HUDEP-2 (cell line): Measurements from ENCODE around the gene ATG9A.

Experiments used
- DNase-seq, 76 experiments: peaks; one replicate each; lab custom pipeline; 2025; ENCODE audit not compliant: unreplicated experiment in 76 of 76; lab: John Stamatoyannopoulos, UW

The ATG9A gene

GRCh38 chr2:219253753-219254589 lies 24.5 kb upstream of the ATG9A start, which contains the start of gene TUBA4A:
Gene TUBA4A, minus strand, starts transcription at chr2:219253918. Its CDS starts 60 bp downstream, at chr2:219253858.
- DNase-seq, result peak in 74 of 76 experiments; percentile 4 to 85 (median 66)

DNA sequence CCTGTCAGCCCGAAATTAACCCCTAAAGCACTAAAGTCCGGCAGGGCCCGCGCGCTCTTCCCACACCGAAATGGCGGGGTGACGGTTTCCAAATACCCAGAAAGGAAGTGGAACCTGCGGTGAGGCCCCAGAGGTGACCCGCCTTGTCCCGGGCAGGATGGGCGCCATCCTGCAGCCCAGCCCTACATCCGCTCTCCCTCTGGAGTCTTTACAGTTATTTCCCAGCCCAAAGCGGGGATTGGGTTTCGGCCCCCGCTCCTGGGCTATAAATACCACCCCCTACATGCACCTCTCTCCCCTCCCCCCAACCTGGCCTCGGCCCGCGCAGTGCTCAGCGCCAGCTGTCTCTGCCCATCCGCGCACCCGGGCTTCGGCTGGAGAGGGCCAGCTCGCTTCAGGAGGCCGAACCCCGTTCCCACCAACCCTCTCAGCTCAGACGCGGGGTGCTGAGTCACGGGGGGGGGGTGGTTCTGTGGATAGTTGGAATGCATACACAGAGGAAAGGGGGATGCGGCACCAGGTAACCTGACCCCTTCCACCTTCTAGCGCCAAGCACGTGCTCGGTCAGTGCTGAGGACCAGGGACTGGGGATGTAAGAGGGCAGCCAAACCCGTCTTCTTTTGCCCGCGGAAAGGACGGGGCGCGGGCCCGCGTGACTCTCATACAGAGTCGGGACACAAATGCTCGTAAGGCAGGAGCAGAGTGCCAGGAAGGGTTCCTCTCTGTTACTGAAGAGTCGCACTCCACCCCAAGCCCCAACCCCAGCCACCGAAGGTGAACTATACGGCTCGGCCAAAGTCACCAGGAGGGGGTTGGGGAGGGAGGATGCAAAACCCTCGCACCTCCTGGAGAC lies 23.7 kb upstream of the ATG9A start, which contains the start of gene TUBA4B:
TUBA4B (plus strand) TSS at position 344 of the 853 bp plus-strand sequence; CDS start at position 509, 165 bp downstream.
- DNase-seq, result peak in 6 of 76 experiments; percentile 10 to 40 (median 25)

GRCh38 chr2:219252570-219252899 lies 23.1 kb upstream of the ATG9A start:
- no peak for DNase-seq

DNA sequence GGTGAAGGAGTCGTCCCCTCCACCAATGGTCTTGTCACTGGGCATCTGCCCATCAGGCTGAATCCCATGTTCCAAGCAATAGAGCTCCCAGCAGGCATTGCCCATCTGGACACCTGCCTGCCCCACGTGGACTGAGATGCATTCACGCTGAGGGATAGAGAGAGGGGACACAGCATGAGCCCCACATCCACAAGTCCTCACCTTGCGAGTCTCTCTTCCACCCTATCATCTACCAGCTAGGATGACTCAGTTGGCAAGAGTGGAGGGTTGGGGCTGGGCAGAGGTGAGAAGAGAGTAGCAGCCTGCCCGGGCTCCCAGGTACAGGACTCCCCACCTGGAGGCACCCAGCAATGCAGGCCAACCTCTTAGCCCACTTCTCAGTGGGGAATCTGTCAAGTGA lies 22.6 kb upstream of the ATG9A start:
- DNase-seq, result no peak

DNA sequence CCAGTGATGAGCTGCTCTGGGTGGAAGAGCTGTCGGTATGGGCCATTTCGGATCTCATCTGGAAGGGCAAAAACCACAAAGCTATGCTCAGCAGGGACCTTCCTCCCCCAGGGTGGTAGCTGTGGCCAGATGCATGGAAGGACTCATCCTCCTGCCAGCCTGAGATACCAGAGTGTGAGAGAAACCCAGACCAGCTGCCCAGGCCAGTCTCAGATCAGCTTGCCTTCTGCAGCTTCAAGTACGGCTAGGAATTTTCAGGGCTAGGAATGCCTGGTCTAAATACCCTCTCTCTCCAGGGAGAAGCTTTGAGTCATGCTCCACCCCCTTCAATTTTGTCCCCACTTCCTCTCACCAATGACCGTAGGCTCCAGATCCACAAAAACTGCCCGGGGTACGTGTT lies 22.2 kb upstream of the ATG9A start:
- no peak for DNase-seq

DNA sequence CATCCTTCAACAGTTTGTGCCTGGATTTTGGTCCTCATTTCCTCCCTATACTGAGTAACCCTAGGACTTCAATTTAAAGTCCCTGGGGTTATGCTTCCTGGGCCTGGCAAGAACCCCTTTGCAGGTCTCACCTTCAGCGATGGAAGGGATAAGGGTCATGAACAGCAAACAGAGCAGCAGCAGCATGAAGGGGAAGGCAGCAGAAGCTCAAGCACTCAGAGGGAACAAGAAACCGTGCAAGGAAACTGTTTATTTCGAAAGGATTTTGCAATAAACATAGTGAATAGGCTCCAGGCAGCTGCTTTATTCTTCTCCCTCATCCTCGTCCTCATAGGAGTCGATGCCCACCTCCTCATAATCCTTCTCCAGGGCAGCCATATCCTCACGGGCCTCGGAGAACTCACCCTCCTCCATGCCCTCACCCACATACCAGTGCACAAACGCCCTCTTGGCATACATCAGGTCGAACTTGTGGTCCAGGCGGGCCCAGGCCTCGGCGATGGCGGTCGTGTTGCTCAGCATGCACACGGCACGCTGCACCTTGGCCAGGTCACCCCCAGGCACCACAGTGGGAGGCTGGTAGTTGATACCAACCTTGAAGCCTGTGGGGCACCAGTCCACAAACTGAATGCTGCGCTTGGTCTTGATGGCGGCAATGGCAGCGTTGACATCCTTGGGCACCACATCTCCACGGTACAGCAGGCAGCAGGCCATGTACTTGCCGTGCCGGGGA lies 20.8 kb upstream of the ATG9A start:
- DNase-seq, result no peak

DNA sequence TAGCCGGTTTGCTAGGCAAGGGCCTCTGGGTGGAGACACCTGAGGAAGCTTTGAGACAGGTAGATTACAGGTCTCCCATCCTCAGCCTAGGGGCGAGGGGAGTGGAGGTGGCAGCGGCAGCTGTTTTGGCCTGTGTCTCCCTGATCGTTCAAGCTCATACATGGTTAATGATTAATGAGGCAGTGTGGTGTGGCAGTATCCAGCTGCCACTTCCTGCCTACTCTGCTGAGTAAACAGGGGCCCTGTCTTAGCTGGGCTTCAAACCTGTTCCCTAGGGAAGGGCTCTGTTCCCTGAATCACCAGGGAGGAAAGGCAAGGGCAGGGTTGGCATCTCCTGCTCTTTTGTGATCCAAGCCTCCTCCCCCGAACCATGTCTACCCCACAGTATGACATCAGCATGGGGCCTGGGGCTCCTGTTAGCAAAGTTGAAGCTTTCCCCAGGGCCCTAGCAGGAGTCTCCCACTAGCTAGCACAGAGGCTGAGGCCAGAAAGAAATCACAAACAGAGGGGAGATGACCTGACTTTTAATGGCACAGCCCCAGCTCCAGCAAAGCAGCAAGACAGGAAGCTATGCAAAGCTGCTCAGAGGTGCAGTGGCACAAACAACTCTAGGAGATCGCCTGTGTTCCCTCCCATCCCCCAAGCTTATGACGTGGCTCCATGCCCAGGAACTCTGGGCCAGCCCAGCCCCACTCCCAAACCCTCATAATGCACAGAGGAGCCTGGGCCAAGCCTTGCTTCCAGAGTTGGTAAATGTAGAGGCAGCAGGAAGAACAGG lies 20.0 kb upstream of the ATG9A start:
- DNase-seq, result peak in 69 of 76 experiments; percentile 4 to 77 (median 49)

GRCh38 chr2:219248845-219249202 lies 19.4 kb upstream of the ATG9A start:
- DNase-seq, result no peak

DNA sequence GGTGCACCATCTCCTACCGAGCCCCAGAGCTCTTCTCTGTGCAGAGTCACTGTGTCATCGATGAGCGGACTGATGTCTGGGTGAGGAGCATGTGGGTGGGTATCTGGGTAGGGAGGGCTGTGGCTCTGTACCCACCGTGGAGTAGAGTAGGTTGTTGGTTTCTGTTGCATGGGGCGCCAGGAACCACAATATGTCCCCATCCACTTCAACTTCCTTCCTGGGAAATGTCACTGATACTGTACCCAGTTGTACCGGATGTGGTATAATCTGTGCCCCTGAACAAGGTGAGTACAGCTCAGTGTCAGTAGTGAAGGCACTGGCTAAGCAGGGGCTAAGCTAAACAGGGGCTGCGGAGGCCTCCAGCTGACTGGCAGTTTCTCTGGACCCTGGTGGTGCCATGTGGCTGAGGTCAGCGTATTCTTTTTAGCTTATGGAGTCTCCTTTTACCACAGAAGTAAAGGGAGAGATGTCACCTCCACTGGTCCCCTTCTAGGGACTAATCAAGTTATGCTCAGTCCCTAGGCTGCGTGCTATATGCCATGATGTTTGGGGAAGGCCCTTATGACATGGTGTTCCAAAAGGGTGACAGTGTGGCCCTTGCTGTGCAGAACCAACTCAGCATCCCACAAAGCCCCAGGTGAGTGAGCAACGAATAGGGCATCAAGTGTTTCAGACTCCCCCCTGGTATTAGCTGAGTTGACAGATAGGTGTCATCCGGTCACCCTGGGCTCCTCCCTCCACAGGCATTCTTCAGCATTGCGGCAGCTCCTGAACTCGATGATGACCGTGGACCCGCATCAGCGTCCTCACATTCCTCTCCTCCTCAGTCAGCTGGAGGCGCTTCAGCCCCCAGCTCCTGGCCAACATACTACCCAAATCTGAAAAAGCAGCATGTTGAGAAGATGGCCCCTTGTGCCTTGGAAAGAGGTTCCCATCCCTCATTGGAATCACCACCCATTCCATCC lies 18.5 kb upstream of the ATG9A start:
- DNase-seq, result no peak

DNA sequence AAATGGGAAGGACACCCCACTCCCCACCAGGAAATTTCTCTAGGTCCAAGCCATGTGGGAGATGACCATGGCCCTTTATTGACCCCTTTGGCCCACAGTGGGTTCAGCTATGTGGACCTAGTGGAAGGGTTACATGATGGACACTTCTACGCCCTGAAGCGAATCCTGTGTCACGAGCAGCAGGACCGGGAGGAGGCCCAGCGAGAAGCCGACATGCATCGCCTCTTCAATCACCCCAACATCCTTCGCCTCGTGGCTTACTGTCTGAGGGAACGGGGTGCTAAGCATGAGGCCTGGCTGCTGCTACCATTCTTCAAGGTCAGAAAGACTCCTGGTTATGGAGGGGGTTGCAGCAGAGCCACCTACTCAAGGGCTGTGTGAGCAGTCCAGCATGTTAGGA lies 17.1 kb upstream of the ATG9A start:
- DNase-seq, result no peak

- DNase-seq, result no peak
Observed at GRCh38 chr2:219245899-219246230, 16.4 kb upstream of the ATG9A start.

GRCh38 chr2:219245148-219245898 lies 15.9 kb upstream of the ATG9A start, which contains the start of the genes GLB1L and STK16:
Gene GLB1L, minus strand, starts transcription at chr2:219245444. Its CDS starts 1,871 bp downstream, at chr2:219243573.
Gene STK16, plus strand, starts transcription at chr2:219245479. Its CDS starts 521 bp downstream, at chr2:219246000.
- DNase-seq, result peak in 75 of 76 experiments; percentile 27 to 92 (median 77)

DNA sequence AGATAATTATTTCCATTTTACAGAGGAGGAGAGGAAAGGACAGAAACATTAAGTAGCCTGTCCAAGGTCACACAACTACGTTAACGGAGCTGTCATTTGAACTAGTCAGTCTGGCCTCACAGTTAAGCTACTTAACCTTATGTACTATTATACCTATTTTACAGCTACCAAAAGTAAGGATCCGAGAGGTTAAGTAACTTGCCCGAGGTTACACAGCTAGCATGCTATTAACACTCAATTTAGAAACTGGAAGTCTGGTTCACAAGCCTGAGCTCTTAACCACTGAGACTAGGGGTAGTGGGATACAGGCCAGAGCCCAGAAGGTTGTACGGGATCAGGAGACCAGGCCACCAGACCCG lies 15.3 kb upstream of the ATG9A start:
- no peak for DNase-seq

- DNase-seq, result no peak
Observed at GRCh38 chr2:219243291-219243761, 13.9 kb upstream of the ATG9A start.

GRCh38 chr2:219234331-219234730 lies 4.9 kb upstream of the ATG9A start:
- DNase-seq, result no peak

DNA sequence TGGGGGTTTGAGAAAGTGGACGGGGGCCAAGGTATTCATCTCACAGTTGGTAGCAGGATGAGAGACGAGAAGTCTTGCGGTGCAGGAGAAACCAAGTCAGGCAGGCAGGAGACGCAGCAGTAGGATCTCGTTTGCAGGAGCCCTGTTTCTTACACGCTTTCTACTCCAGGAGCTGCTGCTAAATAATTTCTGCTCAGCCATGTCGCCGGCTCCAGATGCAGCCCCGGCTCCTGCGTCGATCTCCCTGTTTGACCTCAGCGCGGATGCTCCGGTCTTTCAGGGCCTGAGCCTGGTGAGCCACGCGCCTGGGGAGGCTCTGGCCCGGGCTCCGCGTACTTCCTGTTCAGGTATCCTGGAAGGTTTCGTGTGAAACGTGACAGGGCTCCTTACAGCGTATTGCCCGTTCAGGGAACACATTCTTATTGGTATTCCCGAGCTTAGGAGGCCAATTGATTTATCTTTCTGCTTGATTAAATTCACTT lies 664 bp upstream of the ATG9A start:
- DNase-seq, result peak in 35 of 76 experiments; percentile 1 to 61 (median 25)

DNA sequence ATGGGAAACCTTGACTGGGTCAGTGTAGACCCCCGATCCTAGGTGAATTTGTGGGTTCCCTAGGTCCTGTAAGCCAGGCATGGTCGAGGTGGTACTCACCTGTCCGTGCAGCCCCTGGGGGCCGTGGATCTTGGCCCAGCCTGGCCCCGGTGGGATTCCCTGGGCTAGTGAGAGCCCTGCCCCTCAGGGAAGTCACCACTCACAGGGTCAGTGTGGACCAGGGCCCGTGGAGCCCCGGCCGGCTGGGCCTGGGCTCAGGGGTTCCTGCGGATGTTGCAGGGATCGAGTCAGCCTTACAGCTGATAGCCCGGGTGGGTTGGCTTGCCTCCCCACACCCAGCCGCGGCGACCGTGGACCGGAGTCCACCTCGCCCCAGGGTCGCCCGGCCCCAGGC lies 528 bp downstream of the ATG9A start:
- peak in 1 of 76 experiments; percentile 4 for DNase-seq
